Measurements from ENCODE around the gene FAM43A.

FAM43A gene

DNA sequence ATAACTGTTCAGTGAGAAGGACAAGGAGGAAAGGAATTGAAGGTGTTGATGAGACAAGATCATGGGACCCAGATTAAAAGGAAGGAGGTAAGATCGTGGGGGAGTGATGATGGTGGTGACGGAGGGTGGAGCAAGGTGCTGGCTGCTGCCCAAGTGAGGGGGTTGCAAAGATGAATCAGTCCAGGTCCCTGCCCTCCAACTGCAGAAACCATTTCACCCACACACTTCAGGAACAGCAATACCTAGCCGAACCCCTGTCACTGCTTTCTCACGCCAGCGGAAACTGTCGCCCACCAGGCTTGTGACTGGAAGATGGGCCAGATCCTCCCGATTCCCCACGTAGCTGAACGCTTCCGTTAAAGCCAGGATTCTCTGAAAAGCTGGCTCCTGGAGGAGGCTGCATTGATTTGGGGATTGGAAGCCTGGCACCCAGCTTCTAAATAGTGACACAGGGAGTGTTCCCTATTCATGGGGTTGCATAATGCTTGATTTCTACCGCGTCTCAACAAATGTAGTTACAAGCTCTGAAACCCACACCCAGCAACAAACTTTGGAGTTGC is 10.5 kb upstream of the FAM43A start:
- FAIRE-seq (no peak), DNase-seq (ENCODE audit: insufficient read length, low spot score) (no peak)

DNA sequence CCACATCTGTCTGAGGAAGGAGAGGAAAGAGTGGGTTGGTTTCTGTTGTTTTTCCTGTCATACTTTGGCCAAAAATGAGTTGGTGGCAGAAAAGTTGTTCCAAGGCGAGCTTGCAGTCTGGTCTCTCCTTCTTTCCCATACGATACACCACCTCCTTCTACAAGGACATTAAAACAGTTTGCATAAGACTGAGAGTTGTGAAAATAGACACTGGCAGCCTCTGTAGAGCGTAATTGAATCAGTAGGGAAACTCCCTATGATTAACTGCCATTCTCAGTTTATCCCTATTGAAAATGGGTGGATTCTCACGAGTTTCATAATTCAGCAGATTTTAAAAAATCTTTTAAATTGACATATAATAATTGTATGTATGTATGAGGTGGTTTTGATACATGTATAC is 10.0 kb upstream of the FAM43A start:
- FAIRE-seq, result no peak
- DNase-seq (ENCODE audit: insufficient read length, low spot score), result no peak

DNA sequence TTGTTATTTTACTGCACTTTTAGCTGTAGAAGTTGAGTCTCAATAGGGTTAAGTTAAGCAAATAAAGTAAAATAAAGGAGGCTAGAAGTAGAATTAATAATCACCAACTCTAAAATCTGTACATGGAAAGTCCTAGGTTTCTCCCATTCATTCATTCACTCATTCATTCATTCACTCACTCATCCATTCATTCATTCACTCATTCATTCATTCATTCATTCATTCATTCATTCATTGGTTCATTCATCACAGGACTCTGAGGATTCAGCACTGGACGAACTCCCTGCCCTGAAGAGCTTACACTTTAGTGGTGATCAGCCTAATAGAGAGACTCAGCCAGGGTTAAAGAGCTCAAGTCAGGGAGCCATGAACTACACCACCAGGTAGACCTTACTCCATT is 9.2 kb upstream of the FAM43A start:
- DNase-seq (ENCODE audit: insufficient read length, low spot score), result no peak
- no peak for FAIRE-seq

DNA sequence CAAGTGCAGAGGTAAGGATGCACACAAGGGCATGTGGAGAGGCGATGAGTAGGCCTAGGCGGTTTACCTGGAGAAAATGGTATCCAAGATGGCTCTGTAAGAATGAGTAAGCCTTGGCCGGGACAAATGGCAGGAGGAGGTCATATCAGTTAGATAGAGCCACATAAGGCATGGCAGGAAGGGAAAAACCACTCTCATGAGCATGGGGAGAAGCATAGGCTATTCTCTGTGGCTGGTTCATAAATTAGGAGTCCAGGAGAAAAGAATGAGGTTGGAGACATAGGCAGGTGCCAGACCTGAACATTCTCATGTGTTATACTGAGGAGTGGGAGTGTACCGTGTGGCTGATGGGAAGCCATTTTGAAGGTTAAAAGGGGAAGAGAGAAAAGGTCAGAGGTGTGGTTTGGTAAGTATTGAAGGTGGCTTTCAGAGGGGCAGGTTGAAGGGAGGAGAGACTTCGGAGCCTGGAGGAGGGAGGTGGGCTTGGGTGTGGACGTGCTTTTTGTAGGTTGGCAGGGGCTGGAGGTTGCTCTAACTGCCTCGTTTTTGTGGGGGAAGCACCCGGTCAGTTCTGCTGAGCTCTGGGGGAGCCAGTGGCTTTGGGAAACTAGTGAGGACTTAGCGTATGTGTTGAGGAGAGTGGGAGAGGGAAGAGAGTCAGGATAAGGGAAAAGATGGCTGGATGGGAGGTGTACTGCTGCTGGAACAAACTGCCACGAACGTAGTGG is 4.6 kb upstream of the FAM43A start:
- FAIRE-seq, result no peak
- no peak for DNase-seq (ENCODE audit: insufficient read length, low spot score)

DNA sequence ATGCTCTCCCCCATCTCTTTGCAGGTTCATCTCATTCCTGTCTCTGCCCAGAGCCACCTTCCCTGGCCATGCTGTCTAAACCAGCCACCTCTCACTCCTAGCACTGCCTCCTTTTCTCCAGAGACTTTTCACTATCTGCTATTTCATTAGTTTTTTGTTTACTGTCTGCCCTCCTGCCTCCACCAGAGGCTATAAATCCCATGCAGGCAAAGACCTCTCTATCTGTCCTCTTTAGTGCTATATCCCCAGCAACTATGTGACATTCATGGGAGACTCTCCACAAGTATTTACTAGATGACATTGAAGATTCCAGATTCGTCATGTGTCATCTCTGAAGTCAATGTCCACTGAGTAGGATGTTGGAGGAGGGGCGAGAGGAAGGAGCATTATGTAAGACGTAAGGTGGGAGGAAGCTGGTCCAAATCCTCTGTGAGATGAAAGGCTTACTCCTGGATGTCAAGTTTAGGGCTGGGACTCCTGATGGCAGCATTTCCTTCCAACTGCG is 3.4 kb upstream of the FAM43A start:
- FAIRE-seq, result no peak
- no peak for DNase-seq (ENCODE audit: insufficient read length, low spot score)

DNA sequence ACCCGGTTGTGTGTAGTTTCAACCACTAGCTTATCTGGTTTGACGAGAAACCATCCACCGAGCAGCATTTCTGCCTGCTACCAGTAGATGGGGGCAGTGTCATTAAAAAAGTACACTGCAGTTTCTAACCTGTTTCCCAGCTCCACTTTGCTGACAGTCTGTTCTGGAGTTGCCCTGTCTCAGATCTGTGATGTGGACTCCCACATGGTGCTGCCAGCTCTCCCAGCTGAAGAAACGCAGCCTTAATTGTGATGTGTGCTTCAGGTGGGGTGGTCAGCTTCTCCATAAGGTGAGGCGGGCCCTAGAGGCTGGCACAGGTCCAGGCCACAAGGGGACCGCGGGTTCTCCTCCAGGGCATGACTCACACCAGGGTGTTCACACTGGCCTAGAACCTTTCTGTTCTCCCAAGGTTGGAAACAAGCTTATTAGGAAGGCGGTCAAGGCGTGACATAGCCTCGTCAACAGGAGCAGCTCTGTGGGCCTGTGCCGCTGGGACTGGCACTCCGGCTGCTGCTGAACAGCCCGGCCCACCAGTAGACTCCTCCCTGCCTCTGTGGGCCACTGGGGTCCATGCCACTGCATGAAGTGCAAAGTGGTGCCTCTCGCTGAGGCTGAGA is 2.9 kb upstream of the FAM43A start:
- FAIRE-seq (peak; percentile 98), DNase-seq (ENCODE audit: insufficient read length, low spot score) (no peak)

DNA sequence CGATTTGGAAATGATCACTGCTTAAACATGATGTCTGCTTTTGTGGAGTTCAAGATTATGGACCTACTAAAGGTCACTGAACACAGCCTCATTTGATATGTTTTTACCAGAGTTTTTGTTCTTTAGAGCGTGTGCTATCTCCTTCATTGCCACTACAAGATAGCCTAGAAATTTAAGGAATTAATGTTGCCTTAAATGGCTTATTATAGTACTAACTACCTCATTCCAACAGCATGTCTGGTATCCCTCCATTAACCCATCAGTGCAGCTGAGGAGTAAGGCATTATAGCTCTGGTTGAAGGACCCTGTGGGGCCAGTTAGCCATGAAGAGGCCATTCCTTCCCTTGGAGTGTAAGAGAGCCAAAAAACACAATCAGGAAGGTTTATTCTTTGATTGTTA is 2.3 kb upstream of the FAM43A start:
- DNase-seq (ENCODE audit: insufficient read length, low spot score), result no peak
- FAIRE-seq, result no peak

DNA sequence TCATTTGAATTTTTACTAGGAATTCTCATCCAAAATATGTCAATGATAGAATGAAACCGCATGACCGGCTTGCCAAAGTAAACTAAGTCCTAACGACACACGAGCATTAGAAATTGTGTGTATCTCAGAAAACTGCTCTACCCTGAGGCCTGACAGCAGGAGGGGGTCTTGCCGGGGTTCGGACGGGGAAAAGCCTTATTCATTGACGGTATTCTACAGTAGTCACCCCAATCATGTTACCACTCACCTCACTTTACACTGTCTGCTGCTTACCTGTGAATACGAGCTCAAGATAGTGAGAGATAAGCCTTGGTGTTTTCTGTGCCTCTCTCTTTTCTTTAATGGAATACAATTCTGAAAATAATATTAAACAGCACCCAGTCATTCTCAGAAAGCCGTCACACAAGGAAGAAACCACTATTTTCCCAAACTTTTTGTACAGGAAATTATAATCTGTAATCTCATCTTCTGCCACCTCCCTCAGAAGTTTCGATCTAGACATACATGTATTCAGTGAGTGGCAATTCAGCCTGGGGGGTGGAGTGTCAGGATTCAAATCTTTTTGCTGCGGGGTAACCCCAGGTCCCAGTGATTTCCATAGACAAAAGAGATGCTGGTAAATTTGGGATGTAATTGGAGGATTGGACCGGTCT is 492 bp upstream of the FAM43A start:
- FAIRE-seq, result peak; percentile 48

DNA sequence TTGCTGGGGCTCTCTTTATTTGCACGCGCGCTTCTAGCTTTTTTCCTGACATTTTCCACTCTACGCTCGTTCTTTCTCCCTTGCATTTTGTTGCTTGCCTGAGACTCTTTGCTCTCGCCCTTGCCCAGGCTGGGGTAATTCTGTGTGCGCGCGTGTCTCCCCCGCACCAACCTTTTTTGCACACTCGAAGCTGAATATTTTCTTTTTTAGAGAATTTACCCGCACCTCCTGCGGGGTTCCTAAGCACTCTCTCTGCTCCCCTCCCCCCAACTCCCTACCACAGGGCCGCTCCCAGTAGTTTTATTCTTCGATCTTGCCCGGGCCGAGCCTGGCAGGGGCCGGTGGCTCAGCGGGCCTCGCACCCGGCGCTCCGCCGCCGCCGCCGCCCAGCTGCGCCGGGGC is 732 bp downstream of the FAM43A start:
- FAIRE-seq (no peak), DNase-seq (ENCODE audit: insufficient read length, low spot score) (no peak)

More for the DNA sequence above, 492 bp upstream of the FAM43A start:
- DNase-seq (ENCODE audit: insufficient read length, low spot score), result no peak

DNA sequence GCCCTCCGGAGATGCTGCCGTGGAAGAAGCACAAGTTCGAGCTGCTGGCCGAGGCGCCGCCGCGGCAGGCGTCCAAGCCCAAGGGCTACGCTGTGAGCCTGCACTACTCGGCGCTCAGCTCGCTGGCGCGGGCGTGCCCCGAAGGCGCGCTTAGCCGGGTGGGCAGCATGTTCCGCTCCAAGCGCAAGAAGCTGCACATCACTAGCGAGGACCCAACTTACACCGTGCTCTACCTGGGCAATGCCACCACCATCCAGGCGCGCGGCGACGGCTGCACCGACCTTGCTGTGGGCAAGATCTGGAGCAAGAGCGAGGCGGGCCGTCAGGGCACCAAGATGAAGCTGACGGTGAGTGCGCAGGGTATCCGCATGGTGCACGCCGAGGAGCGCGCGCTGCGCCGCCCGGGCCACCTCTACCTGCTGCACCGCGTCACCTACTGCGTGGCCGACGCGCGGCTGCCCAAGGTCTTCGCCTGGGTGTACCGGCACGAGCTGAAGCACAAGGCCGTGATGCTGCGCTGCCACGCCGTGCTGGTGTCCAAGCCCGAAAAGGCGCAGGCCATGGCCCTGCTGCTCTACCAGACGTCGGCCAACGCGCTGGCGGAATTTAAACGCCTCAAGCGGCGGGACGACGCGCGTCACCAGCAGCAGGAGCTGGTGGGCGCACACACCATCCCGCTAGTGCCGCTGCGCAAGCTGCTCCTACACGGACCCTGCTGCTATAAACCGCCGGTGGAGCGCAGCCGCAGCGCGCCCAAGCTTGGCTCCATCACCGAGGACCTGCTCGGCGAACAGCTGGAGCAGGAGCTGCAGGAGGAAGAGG is 1.3 kb downstream of the FAM43A start:
- FAIRE-seq, result no peak
- no peak for DNase-seq (ENCODE audit: insufficient read length, low spot score)

DNA sequence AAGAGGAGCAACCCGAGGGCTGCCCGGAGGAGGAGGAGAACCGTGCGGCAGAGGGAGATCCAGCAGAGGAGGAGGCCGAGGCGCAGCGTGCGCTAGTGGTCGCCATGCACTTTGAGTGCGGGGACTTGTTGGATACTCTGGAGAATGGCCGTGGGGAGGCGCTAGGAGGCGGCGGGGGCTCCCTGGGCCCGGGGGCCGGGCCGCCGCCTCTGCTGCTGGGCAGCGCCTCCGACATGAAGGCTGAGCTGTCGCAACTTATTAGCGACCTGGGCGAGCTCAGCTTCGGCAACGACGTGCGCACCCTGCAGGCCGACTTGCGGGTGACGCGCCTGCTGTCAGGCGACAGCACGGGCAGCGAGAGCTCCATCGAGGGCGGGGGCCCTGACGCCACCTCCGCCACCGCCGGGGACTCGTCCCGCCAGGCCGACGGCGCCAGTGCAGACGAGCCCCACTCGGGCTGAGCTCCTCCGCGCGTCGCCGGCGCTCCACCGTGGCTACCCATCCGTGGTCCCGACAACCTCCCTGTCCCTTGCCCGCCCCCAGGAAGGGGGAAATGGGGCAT is 2.0 kb downstream of the FAM43A start:
- DNase-seq (ENCODE audit: insufficient read length, low spot score), result no peak

DNA sequence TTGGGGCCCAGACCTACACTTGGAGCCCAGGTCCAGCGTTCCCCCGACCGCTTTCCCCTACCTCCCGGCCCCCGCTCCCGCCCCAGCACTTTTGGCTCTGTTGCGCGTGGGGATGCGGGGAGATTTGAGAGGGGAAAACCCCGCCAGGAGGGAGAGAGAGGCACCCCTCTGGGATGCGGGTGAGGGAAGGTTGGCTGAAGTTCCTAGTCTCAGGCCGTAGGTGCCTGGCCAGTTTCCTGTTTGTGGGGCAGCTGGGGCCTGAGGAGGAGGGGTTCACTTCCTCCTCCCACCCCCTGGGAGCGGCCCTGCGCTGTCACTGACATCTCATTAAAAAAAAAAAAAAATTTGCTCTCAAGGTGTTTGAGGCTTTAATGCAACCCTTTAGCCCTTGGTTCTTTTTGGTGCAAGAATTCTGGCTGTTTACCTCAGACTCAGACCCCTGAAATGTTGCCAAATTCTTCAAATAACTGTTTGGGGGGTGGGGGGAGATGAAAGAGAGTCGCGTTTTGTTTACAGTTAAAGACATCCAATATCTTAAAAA is 2.6 kb downstream of the FAM43A start:
- FAIRE-seq, result peak; percentile 47
- no peak for DNase-seq (ENCODE audit: insufficient read length, low spot score)

More for the DNA sequence above, 2.0 kb downstream of the FAM43A start:
- no peak for FAIRE-seq

DNA sequence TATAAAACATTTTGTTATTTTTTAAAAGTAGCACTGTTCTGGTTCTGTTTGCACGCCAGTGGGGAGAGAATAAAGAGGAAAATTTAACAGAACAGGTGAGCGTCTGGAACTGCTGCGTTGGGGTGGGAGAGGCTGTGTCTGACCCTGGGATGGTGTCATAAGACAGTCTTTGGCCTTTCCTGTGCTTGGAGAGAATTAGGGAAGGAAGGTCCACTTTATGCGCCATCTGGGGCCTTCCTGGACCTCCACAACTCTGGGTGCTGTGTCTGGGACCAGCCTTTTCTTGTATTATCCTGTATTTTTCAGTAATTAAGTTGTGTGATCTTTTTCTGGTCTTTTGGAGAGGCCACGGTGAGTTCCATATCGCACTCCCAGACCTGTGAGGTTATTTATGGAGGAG is 3.3 kb downstream of the FAM43A start:
- no peak for FAIRE-seq

DNA sequence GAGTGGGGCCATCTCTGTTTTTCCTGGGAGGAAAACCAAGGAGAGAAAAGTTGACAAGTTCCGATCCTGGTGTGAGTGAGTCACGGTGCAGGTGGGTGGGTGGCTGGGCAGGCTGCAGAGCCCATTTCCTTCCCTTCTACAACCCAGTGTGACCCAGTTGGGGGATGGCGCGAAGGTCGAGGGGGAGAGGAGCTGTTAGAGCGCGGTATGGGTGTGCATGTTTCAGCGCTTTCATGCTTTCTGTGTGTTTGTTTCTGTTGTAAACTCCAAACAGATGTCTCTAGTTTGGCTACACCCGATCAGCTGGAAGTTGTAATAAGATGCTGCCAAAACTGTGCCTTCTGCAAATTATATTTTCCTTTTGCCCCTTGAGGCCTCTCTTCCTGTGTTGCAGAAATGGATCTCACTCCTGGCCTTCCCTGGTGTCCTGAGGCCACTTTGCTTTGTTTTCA is 3.8 kb downstream of the FAM43A start:
- FAIRE-seq (peak; percentile 47), DNase-seq (ENCODE audit: insufficient read length, low spot score) (no peak)

More for the DNA sequence above, 3.3 kb downstream of the FAM43A start:
- no peak for DNase-seq (ENCODE audit: insufficient read length, low spot score)

DNA sequence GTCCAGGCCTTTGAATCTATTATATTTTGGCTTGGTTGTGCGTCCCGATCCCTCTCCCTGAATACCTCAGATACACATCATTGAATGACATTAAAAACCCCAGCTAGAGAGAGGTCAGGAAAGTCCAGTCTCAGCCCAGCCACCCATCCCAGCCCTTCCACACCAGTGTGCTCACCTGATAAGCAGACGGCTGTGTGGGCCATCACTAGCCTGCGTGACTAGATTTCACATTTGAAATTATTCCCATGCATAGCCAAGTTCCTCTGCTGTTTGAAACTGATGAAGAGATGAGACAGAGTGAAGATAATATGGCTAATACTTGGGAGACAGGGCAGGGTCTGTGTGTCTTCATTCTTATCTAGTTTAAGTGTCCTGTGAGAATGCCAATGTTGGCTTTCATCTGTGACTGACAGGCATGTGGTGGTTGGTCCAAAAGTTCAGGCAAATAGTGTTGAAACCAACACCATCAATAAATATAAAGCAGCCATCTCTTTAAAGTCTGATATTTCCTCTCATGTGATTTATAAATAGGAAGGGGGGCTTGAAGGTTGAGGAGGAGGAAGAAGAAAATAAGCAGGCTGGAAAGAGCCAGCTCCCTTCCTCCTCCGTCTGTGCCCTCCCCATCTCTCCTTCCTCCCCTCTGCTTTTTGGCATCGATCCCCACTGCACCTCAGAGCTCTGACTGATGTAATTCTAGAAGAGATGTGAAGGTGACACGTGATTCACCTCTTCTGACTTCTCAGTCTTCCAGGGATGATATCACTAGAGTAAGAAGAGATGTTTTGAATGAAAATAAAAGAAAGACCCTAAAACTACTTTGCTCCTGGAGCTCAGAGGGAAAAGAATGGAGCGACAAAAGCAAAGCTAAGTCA is 5.1 kb downstream of the FAM43A start:
- FAIRE-seq (no peak), DNase-seq (ENCODE audit: insufficient read length, low spot score) (no peak)

DNA sequence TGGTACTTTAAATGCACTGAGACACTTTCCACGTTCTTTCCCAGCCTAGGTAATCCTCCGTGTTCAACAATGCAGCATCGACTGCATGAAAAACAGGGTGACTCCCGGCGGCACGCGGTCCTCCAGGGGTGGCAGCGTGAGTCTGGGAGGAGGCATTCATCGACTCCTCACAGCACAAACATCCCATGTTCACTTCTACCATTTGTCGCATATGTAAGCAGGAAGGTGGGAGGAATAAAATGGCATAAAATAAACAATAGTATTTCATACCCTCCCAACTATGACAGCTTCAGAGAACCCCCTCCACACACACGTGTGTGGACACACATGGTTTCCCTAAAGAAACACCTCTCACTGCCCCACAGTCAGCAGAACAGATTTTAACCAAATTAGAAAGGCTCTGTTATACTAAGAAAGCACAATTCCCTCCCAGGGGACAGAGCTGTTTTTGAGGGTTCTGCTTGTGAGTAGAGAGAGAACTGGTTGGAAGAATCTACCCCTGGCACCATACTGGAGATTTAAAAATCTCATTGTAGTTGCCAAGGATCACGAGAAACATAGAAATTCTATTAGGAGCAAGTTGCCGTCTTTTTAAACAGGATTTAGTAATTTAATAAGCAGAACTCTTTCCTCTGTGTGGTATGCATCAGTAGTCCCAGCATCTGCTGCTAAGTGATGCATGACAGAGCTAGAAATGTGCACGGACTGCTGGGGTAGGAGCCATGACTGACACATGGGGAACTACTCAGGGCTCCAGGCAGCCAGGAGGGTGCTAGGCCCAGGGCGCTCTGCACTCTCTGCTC is 6.0 kb downstream of the FAM43A start:
- no peak for DNase-seq (ENCODE audit: insufficient read length, low spot score)
- FAIRE-seq, result peak; percentile 80

DNA sequence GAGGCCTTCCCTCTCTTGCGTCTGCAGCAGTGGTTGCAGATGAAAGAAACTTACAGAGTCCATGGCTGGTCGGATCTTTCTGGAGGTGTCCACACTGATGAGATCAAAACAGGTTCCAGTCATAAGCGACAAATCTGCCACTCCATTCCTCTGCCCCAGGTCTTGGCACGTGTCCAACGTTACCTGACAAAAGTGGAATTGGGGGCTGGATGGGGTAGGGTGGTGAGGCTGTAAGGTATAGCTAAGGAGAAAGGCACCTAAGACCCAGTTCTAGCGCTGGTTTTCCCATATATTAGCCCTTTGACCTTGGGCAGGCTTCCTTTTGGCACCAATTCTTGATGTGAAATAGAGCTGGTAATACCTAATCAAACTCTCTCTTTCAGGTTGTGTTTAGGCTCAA is 11.0 kb downstream of the FAM43A start:
- no peak for DNase-seq (ENCODE audit: insufficient read length, low spot score)
- no peak for FAIRE-seq

DNA sequence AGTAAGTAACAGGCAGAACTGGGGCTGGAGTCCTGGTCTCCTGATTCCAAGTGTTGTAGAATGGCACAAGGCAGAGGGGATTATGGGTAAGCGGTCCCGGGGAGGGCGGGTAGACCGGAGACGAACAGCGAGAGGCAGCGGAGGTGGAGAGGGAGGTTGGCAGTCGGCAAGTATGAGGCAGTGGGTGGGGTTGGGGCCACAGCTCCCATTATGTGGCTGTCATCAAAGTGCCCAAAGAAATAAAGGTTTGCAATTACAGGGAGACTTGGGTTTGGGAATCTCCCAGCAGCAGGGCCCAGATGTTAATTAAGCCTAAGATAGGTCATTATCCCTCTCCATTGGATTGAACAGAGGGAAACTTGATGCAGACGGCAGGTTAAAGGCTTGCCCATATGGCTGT is 16.9 kb downstream of the FAM43A start:
- no peak for DNase-seq (ENCODE audit: insufficient read length, low spot score)
- FAIRE-seq, result no peak

All from GM19239 (cell line).